HG03280 (cell line): ENCODE data around the gene CASZ1.

Experiments
- ATAC-seq: cut with Tn5 transposase; IDR thresholded peaks from one replicate; pipeline ENCODE4 v1.9.1; 2021; ENCODE audit warnings: mild to moderate bottlenecking, moderate library complexity; ENCODE audit not compliant: unreplicated experiment

The CASZ1 gene

DNA sequence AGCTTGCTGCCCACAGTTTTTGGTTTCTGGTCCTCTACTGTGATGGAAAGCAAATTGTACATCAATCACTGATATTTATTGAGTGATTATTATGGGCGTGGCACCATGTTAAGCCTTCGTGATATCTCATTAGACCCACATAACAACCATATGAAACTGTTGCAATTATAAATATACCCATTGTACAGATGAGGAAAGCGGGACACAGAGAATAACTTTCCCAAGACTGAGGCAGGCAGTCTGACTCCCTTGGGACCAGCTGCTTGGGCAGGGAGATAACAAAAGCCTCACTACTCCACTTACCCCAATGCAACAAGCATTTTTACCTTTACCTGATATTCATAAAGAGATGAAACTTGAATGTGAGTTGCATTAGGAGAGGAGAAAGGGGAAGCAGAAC is 4.3 kb upstream of the CASZ1 start:
- ATAC-seq: no peak

DNA sequence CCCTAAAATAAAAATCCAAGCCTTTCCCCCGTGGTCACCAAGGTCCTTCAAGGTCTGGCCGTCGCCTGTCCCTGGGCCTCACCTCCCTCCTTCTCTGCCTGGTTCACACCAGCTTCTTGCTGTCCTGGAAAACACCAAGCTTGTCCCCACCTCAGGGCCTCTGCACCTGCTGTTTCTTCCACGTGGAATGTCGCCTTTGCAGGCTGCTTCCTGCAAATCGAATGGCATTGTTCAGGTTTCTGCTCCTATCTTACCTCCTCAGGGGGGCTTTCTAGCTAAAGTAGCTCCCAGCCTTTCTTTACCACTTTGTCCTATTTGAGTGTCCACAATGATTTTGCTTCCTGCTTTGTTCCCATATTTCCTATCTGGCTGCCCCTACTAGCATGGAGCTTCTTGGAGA is 3.3 kb upstream of the CASZ1 start:
- ATAC-seq: no peak

DNA sequence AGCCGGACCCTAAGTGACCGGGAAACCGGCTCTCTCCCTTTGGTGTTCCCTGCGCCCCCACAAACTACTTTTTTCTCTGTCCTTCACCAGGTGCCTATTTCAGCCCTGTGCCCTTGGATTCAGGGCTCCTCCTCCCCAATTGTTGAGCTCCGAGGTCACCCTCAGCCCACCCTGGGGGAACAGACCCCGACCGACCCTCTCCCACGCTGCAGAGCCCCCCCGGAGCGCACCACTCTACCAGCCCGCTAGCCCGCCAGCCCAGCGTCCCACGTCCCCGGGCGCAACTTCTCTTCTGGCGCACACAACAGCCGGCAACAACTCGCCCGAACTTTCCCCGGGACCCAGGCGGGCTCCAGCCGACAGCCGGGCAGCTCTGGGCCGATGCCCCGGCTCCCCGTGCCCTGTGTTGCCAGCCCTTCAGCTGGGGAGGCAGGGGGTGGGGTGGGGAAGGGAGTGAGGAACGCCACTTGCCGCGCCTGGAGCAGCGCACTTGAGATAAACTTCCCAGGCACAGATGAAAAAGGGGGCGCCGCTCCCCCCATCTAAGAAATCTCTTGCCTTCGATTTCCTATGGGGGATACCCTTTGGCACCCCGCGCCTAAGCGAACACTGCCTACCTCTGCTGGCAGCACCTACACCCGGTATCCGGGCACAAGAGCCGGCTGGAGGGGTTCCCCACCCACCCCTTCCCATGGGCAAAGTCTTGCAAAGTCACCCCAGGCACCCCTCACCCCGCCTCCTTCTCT is 997 bp downstream of the CASZ1 start:
- no peak for ATAC-seq

DNA sequence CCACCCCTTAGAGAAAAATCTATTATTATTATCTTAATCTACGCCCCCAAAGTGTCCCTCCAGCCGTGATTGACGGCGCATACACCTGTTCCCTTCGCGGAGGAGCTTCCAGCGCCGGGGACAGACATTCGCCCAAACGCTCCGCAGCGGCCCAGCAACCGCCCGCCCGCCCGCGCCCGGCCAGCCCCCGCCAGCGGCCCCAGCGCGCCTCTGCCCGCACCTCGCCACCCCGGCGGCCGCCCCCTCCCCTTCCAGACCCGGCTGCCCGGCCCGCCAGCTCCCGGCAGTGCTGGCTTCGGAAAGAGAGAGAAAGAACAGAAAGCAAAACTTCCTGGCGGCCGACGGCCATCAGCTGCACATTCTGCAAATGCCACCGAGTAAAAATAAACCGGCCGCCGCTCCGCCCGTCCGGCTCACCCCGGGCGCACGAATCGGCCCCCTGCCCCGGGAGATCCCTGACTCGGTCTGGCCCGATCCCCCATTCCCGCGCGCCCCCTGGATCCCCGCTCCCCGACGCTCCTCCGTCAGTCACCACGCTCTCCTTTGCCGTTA is 1.6 kb downstream of the CASZ1 start:
- ATAC-seq: no peak

DNA sequence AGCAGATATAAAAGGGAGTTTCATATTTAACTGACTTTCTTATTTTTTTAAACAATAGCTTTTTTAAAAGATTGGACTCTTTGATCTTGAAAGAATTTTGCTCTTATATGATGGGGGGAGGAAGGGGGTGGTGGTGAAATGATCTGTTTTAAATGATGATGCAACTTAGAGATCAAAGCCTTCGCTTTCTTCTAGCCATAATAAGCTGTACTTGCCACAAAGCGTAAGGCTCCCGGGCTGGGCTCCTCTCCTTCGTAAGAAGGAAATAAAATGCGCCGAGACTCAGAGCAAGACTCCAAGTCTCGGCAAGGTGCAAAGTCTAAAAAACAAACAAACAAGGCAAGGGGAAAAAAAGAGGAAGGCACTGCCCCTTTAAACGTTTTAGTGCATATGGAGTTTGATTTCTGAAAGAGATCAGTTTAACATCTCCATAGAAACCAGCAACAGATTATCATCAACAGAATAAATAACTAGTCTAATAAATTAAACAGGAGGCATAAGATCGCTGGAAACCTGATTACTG is 3.3 kb downstream of the CASZ1 start:
- no peak for ATAC-seq

DNA sequence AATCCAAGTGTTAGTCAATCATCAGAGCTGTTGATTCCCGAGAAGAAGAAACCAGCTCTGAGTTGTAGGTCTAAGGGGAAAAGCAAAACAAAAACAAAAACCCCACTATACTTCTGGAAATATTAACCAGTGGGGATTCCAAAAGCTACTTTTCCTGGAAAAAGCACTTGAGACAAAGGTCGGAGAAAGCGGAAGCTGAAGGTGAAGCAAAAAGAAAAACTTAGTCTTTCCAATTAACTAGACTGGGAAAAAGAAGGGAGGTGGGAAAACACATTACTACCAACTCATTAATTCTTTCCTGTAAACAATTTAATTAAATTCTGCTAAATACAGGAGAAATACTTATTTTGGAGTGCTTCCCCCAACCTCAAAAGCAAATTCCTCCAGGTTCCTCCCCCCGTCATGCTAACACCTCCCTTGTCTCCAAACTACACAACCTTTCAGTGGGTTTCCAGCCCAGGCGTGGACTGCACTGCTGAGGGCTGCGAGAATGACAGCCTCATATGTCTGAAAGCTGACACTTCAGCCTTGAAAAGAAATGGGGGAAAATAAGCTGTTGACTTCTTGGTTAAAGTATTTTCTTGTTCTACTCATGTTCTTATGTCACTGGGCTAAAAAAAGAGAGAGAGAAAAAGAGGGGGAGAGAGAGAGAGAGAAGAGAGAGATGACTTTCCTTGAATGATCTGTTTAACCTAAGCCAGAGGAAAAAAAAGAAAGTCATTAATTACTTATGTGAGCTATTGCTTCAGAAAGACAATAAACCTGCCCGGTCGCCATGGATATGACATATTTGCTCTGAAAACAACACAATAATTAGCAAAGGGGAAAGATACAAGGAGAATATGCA is 5.1 kb downstream of the CASZ1 start:
- ATAC-seq: no peak

DNA sequence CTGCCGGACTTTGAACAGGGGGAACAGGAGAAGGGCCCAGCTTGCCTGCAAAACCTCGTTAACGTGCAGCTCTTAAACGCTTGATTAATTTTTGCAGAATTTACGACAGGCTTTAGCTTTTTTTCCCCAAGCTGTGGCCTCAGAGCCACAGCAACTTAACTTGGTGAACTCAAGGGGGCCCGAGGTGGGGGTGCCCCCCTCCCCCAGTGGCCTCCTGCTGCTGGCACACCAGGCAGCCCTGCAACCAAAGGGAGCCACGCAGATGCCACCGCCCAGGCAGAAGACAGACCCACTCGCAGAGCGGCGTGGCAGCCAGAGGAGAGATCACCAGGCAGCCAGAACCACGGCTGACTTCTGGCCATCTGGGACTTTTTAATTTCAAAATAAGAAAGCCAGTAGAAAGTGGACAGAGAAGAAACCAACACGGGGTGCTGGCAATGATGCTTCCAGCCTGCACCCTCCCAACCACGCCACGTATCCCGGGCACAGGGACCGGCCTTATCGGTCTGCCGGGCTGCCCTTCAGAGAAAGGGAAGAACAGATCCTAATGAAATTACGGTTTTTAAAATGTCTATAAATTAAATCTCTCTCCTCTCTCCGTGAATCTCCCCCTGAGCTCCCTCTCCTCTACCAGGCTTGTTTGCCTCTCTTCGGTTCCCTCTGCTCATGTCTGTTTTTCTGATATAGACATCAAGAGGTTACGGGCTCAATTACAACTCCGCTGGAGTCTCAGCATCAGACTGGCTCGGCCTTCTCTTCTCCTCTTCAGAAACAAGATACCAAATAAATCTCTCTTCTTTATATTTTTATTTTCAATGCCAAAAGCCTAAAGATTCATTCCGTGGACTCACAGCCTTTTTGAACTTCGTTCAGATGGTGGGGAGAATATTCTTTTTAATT is 6.4 kb downstream of the CASZ1 start:
- ATAC-seq: no peak

DNA sequence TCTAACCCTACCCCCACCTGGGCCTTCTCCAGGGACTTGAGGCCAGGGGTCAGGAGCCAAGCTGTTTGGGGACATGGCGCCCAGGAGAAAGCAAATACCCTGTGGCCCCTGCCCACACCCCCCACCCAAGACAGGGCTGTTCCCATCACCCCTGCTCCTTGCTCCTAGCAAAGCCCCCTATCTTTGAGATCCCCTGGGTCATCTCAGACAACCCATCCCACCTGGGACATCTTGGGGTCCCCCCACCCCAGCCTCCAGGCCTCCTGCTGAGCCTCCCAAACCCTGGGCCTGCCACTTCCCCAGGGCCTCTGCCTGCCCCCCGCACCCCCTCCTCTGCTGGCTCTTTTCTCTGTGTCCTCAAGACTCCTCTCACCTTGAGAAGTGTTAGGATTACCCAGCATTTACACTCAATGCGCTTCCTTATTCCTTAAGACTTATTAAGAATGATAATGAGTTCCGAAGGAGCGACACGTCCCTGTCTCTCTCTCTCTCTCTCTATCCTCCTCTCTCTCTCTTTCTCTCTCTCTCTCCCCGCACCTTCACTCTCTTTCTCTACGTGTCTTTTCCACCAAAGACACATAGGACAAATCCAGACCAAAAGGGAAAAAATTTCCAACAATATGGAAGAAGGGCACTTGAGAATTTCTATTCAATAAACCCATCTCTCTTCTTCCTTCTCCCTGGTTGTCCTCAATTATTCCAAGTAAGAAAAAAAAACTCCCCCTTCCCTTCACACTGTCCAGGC is 7.2 kb downstream of the CASZ1 start:
- ATAC-seq: no peak

DNA sequence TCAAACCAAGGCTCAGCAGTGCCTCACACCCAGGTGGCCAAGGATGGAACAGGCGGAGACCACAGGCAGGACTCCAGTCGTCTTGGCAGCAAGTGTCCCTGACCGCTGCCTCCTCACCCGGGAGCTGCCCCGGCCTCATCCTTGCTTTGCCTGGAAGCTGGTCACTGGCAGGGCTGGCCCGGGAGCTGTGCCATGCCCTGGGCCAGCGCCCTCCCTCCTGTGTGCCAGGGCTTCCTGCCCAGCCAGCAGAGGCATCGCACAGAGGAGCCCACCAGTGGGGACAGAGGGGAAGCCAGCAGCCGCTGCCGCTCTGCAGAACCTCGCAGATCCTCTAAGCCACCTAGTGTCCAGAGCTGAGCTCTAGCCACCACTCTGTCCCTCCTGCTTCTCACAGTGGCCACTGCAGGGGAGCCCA is 7.8 kb downstream of the CASZ1 start:
- ATAC-seq: no peak

DNA sequence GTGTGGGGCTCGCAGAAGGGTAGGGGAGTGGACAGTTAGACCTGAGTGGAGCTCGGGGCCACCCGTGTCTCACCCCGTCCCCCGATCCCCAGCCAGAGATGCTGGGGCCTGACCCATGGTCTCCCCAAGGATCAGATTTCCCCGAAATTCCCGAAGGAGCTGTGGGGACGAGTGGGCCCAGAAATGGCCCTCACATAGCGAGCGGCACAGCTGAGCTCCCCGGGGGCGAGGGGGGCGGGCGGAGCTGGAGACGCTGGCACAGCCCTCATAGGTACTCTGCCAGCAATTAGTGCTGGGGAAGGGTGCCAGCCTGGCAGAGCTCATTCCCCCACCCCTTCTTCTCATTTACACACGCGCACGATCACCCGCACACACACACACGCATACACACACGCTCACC is 9.2 kb downstream of the CASZ1 start:
- ATAC-seq: no peak

DNA sequence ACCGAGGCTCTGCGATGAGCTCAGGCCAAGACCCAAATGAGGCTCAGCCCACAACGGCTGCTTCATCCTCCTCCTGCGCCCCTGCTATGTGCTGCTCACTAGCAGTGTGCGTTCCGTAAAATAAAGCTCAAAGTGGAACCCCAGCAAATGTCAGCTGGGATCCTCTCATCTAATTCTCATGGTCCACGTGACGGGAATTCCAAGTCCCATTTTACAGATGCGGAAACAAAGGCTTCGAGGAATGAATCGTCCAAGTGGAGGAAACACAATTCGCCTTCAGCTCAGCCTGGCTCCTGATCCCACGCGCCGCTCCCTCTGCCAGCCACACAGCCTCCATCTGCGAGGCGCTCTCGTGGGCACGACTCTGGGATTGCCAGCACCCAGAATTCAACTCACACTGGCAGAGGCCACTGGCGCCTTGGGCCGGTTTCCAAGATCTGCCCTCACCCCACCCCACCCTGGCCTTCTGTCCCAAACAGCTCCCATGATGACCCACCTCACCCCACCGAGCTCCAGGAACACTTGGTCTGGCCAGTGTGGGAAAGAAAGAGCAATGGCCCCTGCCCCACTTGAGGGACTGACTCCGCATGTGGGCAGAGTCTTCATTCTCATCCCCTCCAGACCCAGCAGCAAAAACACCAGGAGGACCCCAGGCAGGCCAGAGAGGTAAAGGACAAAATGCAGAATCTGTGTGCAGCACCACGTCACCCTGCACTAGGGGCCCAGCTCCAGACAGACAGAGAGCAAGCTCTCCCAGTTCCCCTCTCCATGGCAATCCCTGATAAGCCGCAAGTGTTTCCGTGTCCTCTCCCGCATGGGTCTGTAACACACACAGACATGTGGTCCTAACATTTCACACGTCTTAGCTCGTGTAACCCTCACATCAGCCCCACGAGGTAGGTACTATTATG is 10.5 kb downstream of the CASZ1 start:
- ATAC-seq: no peak

DNA sequence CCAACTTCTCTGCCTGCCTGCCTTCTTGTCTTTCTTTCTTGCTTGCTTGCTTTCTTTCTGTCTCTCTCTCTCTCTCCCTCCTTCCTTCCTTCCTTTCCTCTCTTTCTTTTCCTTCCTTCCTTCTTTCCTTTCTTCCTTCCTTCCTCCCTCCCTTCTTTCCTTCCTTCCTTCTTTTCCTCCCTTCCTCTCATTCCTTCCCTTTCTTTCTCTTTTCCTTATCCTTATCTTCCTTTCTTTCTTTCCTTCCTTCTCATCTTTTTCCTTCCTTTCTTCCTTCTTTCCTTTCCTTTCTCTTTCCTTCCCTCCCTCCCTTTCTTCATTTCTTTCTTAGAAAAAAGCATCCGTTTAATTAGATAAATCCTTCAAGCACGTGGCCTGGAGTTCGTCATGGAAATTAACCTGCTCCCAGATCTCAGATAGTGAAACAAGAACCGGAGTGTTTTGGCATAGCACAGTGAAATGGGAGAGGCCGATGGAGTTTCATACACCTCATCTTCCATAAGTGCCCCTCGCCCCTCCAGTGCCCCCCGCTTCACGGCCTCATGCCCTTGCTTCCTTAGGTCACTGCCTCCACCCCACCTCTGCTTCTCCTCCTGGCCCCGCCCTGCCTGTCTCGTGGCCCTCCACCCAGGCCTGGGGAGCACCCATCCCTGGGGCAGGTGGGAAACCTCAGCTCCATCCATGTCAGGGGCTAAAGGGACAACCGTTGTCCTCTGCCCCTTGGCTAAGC is 11.3 kb downstream of the CASZ1 start:
- ATAC-seq: no peak

DNA sequence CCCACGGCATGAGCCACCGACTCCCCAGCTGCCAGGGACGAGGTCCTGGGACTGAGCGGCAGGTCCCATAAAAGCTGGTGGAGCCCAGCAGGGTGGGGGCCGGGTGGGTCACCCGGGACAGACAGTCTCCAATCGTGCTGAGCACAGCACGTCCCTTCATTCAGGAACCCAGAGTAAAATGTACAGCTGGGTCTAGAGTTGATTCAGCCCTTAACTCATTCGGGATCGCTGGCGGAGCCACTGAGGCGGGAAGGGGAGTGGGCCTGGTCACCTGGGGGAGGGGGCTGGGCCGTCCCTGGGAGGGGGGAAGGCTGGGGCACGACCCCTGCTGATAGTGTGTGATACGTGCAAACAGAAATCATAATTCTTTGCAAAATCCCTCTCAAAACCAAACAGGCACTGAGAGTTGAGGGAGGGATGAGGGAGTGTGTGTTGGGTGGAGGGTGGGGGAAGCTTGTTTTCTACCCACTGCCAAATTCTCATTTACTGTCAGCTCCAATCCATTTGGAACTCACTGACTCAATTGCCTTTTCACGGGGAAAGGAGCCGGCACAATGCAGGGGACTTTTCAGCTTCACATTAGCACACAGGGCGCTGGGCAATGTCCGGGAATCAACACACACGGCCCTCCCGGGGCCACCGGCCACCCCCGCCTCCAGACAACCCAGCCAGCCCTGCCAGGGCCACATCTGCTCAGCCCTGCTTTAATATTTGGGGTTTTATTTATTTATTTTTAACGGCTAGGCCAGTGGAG is 13.8 kb downstream of the CASZ1 start:
- ATAC-seq: no peak

DNA sequence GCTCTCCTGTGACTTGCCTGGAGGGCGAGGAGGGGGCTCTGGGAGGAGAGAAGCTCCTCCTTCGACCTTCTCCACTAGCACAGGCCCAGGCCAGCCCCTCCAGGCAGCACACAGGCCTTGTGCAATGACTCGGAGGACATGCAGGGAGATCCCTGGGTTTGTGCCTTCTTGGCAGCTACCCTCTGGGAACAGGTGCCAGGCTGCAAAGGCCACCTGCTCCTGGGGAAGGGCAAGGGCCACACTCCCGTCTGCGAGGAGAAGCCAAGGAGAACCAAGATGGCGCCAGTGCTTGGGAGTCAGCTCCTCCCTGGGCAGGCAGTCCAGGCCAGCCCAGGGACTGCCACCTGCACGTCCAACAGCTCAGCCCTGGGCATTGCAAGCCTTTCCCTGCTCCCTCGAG is 15.3 kb downstream of the CASZ1 start:
- no peak for ATAC-seq

DNA sequence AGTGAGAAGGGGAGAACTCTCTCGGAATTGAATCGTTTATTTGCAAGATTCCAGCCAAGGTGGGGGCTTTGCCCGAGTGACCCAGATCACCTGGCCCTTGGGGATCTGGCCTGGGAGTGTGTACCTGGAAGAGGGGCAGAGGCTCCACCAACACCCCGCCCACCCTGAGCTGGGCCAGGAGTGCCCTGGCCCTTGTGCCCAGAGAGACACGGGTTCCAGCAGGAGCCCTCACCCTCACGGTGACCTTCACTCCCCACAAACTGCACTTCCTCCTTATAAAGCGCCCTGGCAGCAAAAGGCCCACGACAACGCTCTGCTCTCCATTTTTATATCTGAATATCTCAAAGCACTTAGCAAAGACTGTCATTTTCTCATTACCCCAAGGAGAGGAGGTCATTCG is 16.6 kb downstream of the CASZ1 start:
- ATAC-seq: no peak

DNA sequence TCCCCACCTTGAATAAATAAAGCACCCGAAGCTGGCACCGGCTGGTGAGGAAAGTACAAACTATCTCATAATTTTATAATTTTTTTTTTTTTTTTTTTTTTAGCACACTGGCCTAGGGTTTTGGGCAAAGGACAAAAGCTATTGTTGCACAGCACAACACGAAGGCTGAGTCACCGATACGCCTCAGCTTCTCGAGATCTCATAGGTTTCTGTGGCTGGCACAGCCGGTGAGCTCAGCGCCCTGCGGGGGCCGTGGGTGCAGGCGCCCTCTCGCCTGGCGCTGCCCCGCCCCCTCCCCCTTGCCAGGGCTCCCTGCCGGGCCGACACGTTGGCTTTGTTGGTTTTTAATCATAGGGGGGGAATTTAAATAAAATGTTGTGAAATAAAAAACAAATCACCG is 17.2 kb downstream of the CASZ1 start:
- ATAC-seq: no peak

DNA sequence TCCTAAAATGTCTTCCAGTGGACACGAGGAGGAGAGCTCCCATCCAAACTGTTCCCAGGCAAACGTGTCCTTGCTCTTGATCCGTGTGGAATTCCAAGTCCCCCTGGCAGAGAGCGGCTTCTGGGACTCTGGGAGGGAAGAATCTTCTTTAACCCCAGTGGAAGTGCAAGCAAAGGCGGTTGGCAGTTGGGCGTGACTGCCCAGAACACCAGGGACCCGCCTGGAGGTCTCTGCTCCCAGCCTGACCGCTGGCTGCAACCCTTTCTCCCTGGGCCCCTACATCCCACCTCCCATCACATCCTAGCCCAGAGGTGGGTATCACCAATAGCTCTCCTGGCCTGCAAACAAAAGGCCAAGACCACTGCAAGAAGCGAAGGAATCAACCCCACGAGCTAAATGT is 17.8 kb downstream of the CASZ1 start:
- no peak for ATAC-seq
